Endothelial cell of umbilical vein (primary cell): Measurements from ENCODE around the gene HTT-AS. TPM values are rescaled to one million over a fixed set of nuclear protein-coding genes. Genes with fewer than 3 reads are reported as not detected.

Source experiments
- BruUV-seq: library from RNA; stranded (reverse); fragments of 400-500 nt; replicated peaks from 2 replicates; lab custom pipeline; 2021; lab: Mats Ljungman, UMichigan
- CTCF ChIA-PET: fragments of 300-600, 350-600 bp; sonication (Branson Sonifier 250); formaldehyde crosslinking; loops from one replicate; lab custom pipeline; 2021; ENCODE audit warnings: antibody characterized with exemption, inconsistent platforms; lab: Charles Lee
- POLR2A ChIA-PET: fragments of 300-600, 350-600 bp; sonication (Branson Sonifier 250); formaldehyde crosslinking; loops from one replicate; lab custom pipeline; 2021; ENCODE audit warnings: antibody characterized with exemption, inconsistent platforms; lab: Charles Lee
- DNase-seq: peaks from one replicate; pipeline ENCODE4 v3.0.0-alpha.2; 2011; ENCODE audit warnings: low read depth, low spot score
- FAIRE-seq: peaks from 2 replicates; lab custom pipeline; 2011; peaks lifted over from hg19 to GRCh38; lab: Jason Lieb, UNC
- H2AFZ ChIP-seq: 2 replicates; pipeline ENCODE4 v1.6.0; 2012; ENCODE audit warnings: low read depth, low read length, control low read depth, inconsistent platforms
- H3K27ac ChIP-seq: 2 replicates; pipeline ENCODE4 v1.5.1; 2011; ENCODE audit warnings: low read depth, mild to moderate bottlenecking, control low read depth, low read length, moderate library complexity; ENCODE audit not compliant: insufficient read depth
- H3K27me3 ChIP-seq, 2 experiments: 2 replicates each; pipeline versions ENCODE4 v1.6.0 to v1.6.1; 2011; ENCODE audit warnings: low read length in 2 of 2, mixed read lengths in 1 of 2; ENCODE audit not compliant: control insufficient read depth in 2 of 2, insufficient read depth in 2 of 2
- H3K36me3 ChIP-seq, 2 experiments: 2 replicates in 1 of 2; 3 replicates in 1 of 2; pipeline ENCODE4 v1.5.1; 2011; ENCODE audit warnings: low read length in 2 of 2, mild to moderate bottlenecking in 1 of 2, moderate library complexity in 1 of 2; ENCODE audit not compliant: control insufficient read depth in 2 of 2, insufficient read depth in 2 of 2; ENCODE audit errors: extremely low read depth in 1 of 2
- H3K4me1 ChIP-seq: 3 replicates; pipeline ENCODE4 v1.5.1; 2011; ENCODE audit warnings: mild to moderate bottlenecking, low read length; ENCODE audit not compliant: control insufficient read depth, insufficient read depth; ENCODE audit errors: extremely low read depth
- H3K4me2 ChIP-seq: 2 replicates; pipeline ENCODE4 v1.6.1; 2011; ENCODE audit warnings: low read length, control low read depth, mixed read lengths; ENCODE audit not compliant: insufficient read depth
- H3K4me3 ChIP-seq, 3 experiments: fragments of 200-600 bp in 1 of 3; sonication (generic), shearing (Covaris generic) in 1 of 3; replicated peaks in 1 of 3; 2 replicates each; pipeline ENCODE4 v1.5.1; 2011 to 2016; ENCODE audit warnings: control low read depth in 3 of 3, low read length in 3 of 3, mild to moderate bottlenecking in 2 of 3, inconsistent platforms in 1 of 3, low read depth in 1 of 3, moderate library complexity in 1 of 3; ENCODE audit not compliant: insufficient read depth in 1 of 3
- H3K79me2 ChIP-seq: 2 replicates; pipeline ENCODE4 v1.6.0; 2012; ENCODE audit warnings: low read length, inconsistent platforms; ENCODE audit not compliant: control insufficient read depth, insufficient read depth
- H3K9ac ChIP-seq: replicated peaks from 2 replicates; pipeline ENCODE3; 2011; ENCODE audit warnings: low read length, control low read depth; ENCODE audit not compliant: insufficient read depth; ENCODE audit errors: extremely low read depth
- H3K9me1 ChIP-seq: replicated peaks from 3 replicates; pipeline ENCODE4 v1.6.0; 2011; ENCODE audit warnings: mild to moderate bottlenecking, low read length; ENCODE audit not compliant: control insufficient read depth, insufficient read depth; ENCODE audit errors: extremely low read depth
- H3K9me3 ChIP-seq: replicated peaks from 2 replicates; pipeline ENCODE4 v1.5.1; 2012; ENCODE audit warnings: low read length, inconsistent platforms; ENCODE audit not compliant: control insufficient read depth, insufficient read depth
- H4K20me1 ChIP-seq: replicated peaks from 2 replicates; pipeline ENCODE3; 2011; ENCODE audit warnings: mild to moderate bottlenecking, low read length; ENCODE audit not compliant: control insufficient read depth, insufficient read depth; ENCODE audit errors: extremely low read depth
- CTCF ChIP-seq, 2 donors: IDR thresholded peaks; 1 replicate in 1 of 2; 2 replicates in 1 of 2; pipeline ENCODE4 v1.5.1; 2011; ENCODE audit warnings: low read length in 2 of 2, mild to moderate bottlenecking in 2 of 2, moderate library complexity in 2 of 2, control low read depth in 1 of 2, inconsistent platforms in 1 of 2, low read depth in 1 of 2; ENCODE audit not compliant: insufficient read depth in 1 of 2; ENCODE audit errors: extremely low read depth in 1 of 2
- FOS ChIP-seq: IDR thresholded peaks from 2 replicates; pipeline ENCODE4 v1.6.1; 2011; ENCODE audit warnings: mild to moderate bottlenecking, low read length, moderate library complexity, borderline replicate concordance; ENCODE audit not compliant: insufficient read depth
- GATA2 ChIP-seq: IDR thresholded peaks from 2 replicates; pipeline ENCODE4 v1.7.0; 2011; ENCODE audit warnings: low read depth, mild to moderate bottlenecking, moderate library complexity, mixed read lengths, low read length; ENCODE audit not compliant: insufficient read length, insufficient read depth
- JUN ChIP-seq: IDR thresholded peaks from 2 replicates; pipeline ENCODE4 v1.6.1; 2011; ENCODE audit warnings: borderline replicate concordance, low read depth; ENCODE audit not compliant: insufficient read length, insufficient read depth
- MYC ChIP-seq: IDR thresholded peaks from one replicate; pipeline ENCODE4 v1.6.1; 2011; ENCODE audit warnings: mild to moderate bottlenecking, low read depth, low read length
- POLR2A ChIP-seq: IDR thresholded peaks from 2 replicates; pipeline ENCODE4 v1.6.1; 2012; ENCODE audit warnings: low read depth, mild to moderate bottlenecking, control low read depth, low read length
- POLR2AphosphoS5 ChIP-seq: IDR thresholded peaks from 2 replicates; pipeline ENCODE4 v1.6.1; 2012; ENCODE audit warnings: low read depth, mild to moderate bottlenecking, control low read depth, low read length, moderate library complexity; ENCODE audit not compliant: insufficient read depth
- dilution Hi-C: fragments of 300-500 bp; cut with MboI; formaldehyde crosslinking; loops from one replicate; pipeline ENCODE4 v1.15.0; 2019; ENCODE audit warnings: low sequenced_read_pairs; ENCODE audit not compliant: extremely low pct_ligation_motif_present
- intact Hi-C: fragments of 100-400 bp; cut with micrococcal nuclease; formaldehyde crosslinking; loops from one replicate; pipeline ENCODE4 v1.10.0; 2022
- polyA plus RNA-seq, 4 experiments: library from polyadenylated mRNA; depleted of rRNA in 3 of 4; stranded (reverse) in 3 of 4; unstranded in 1 of 4; fragments of >200 nt; gene quantifications; 2 replicates each; pipeline versions ENCODE4 v1.2.1 to v1.2.3, GENCODE V29; 2011 to 2012; ENCODE audit warnings: missing spikeins in 1 of 4
- total RNA-seq: library from RNA; stranded (reverse); gene quantifications from 2 replicates; pipeline ENCODE4 v1.2.3, GENCODE V29; 2021

Gene HTT-AS
- total and polyA plus RNA-seq, 2 donors (not counting 3 experiments of a cell fraction or from before 2014, with no cell fraction given) = not detected

DNA sequence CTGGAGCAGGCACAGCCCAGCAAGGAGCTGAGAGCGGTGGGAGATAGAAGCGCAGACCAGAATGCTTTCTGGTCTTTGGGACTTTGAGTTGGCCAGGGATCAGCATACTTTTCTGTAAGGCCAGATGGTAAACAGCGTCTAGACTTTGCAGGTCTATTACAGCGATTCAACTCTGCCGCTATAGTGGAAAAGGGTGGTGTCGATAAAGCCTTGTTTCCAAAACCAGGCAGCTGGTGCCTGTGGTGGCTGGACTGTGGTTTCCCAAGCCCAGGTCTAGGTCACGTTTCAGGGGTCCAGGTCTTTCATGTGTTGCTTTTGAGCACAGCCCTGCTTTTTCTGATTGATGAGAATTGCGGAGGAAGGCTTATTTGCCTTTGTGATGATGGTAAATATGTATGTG lies 40.1 kb downstream of the HTT-AS start:
- Histone ChIP-seq H2AFZ (no peak overlapping the region), H3K4me2 (no peak overlapping the region), H3K79me2 (no peaks in the 10 kb centered on the region), H3K9ac (no peak overlapping the region), H3K4me1 (no peaks in the 10 kb centered on the region), H3K27ac (no peak overlapping the region), H4K20me1 (no peaks in the 10 kb centered on the region), H3K4me3 (no peak overlapping the region), H3K36me3 (no peaks in the 10 kb centered on the region), H3K9me1 (no peaks in the 10 kb centered on the region), H3K27me3 (no peaks in the 10 kb centered on the region), H3K9me3 (no peaks in the 10 kb centered on the region)
- FAIRE-seq = no peak
- ChIA-PET CTCF (interaction anchor here (1.1 to 2.7 kb wide), 2 partner anchors 14 to 56 kb away, joined by 3 to 6 read pairs; no protein-coding TSS in a partner anchor), POLR2A (no interaction called here)
- BruUV-seq = no TSS peak
- no peak for DNase-seq
- dilution Hi-C loops (no loop called here), intact Hi-C loops (no loop called here)
- TF ChIP-seq POLR2A (no peak), GATA2 (no peak), FOS (no peak), JUN (no peak), MYC (no peak), POLR2AphosphoS5 (no peak), CTCF (IDR thresholded peaks at IDR 0.05; ENCODE audit: extremely low read depth in 1 of 2, insufficient read depth in 1 of 2, low read depth in 1 of 2, low read length in 2 of 2) (no peak)
